CD4-positive, alpha-beta memory T cell (primary cell): Measurements from ENCODE around the gene GORAB. TPM values are rescaled to one million over a fixed set of nuclear protein-coding genes. Genes with fewer than 3 reads are reported as not detected.

Source experiments
- CTCF ChIA-PET: fragments of 350-600 bp; sonication (Branson Sonifier 250); formaldehyde crosslinking; loops from one replicate; lab custom pipeline; 2021; ENCODE audit warnings: inconsistent platforms; ENCODE audit not compliant: partially characterized antibody; lab: Charles Lee
- POLR2A ChIA-PET: fragments of 350-600 bp; sonication (Branson Sonifier 250); formaldehyde crosslinking; loops from one replicate; lab custom pipeline; 2021; ENCODE audit not compliant: partially characterized antibody; lab: Charles Lee
- DNase-seq, 5 donors: peaks; one replicate each; pipeline versions ENCODE4 v3.0.0 to v3.0.0-alpha.2; 2020 to 2022; ENCODE audit warnings: mixed read lengths in 1 of 5
- H3K27ac ChIP-seq: one replicate; pipeline ENCODE4 v1.7.0; 2013; ENCODE audit warnings: low read depth, low read length
- H3K27me3 ChIP-seq: 2 replicates; pipeline ENCODE4 v1.7.0; 2013; ENCODE audit warnings: mild to moderate bottlenecking, low read length, moderate library complexity; ENCODE audit not compliant: insufficient read depth
- H3K36me3 ChIP-seq: 2 replicates; pipeline ENCODE4 v1.7.0; 2013; ENCODE audit warnings: mild to moderate bottlenecking, low read length, moderate library complexity; ENCODE audit not compliant: insufficient read depth
- H3K4me1 ChIP-seq: 2 replicates; pipeline ENCODE4 v1.7.0; 2013; ENCODE audit warnings: mild to moderate bottlenecking, low read length, moderate library complexity; ENCODE audit not compliant: insufficient read depth
- H3K4me3 ChIP-seq, 2 donors: one replicate each; pipeline ENCODE4 v1.7.0; 2013; ENCODE audit warnings: low read length in 2 of 2, mild to moderate bottlenecking in 1 of 2
- H3K9me3 ChIP-seq, 2 donors: one replicate each; pipeline ENCODE4 v1.7.0; 2013; ENCODE audit warnings: low read length in 2 of 2, control low read depth in 1 of 2; ENCODE audit not compliant: control insufficient read depth in 1 of 2
- H3K27ac Mint-ChIP-seq, 7 donors: one replicate each; pipeline ENCODE4 v1.8.0; 2020 to 2021; ENCODE audit warnings: mixed read lengths in 7 of 7, mild to moderate bottlenecking in 6 of 7, inconsistent platforms in 3 of 7, moderate library complexity in 3 of 7
- H3K27me3 Mint-ChIP-seq, 2 donors: one replicate each; pipeline ENCODE4 v1.8.0; 2020 to 2021; ENCODE audit warnings: mixed read lengths in 2 of 2
- H3K36me3 Mint-ChIP-seq, 2 donors: one replicate each; pipeline ENCODE4 v1.8.0; 2020 to 2021; ENCODE audit warnings: mixed read lengths in 2 of 2, inconsistent platforms in 1 of 2, mild to moderate bottlenecking in 1 of 2
- H3K4me1 Mint-ChIP-seq, 4 donors: one replicate each; pipeline ENCODE4 v1.8.0; 2020 to 2021; ENCODE audit warnings: mixed read lengths in 4 of 4, mild to moderate bottlenecking in 1 of 4
- H3K4me3 Mint-ChIP-seq, 8 donors: one replicate each; pipeline ENCODE4 v1.8.0; 2020 to 2021; ENCODE audit warnings: mixed read lengths in 8 of 8, mild to moderate bottlenecking in 7 of 8, moderate library complexity in 6 of 8, inconsistent platforms in 3 of 8
- H3K9me3 Mint-ChIP-seq, 8 donors: one replicate each; pipeline ENCODE4 v1.8.0; 2020 to 2021; ENCODE audit warnings: mixed read lengths in 8 of 8, mild to moderate bottlenecking in 5 of 8, inconsistent platforms in 3 of 8, moderate library complexity in 1 of 8
- intact Hi-C: fragments of 100-400 bp; cut with micrococcal nuclease; formaldehyde crosslinking; loops from one replicate; pipeline ENCODE4 v1.15.1; 2023
- polyA plus RNA-seq, 2 donors: library from polyadenylated mRNA; unstranded; fragments of 300-500 nt; fragmentation: Illumina TruSeq; gene quantifications; one replicate each; pipeline ENCODE4 v1.2.3, GENCODE V29; 2021
- total RNA-seq, 2 experiments: library from RNA; stranded (reverse); gene quantifications; one replicate each; pipeline ENCODE4 v1.2.3, GENCODE V29; 2021

GORAB gene
- total and polyA plus RNA-seq, 4 experiments from 2014 or later, result 2.5 to 24.1 (median 11.7) TPM

- H3K9me3 Mint-ChIP-seq, result peaks cover 10 to 50% (median 35%) of the 10 kb centered on the region in 8 donors
- no peak overlapping the region for H3K27ac Mint-ChIP-seq
- H3K4me1 Mint-ChIP-seq, result no peaks in the 10 kb centered on the region
- Histone ChIP-seq H3K27ac (no peak overlapping the region), H3K4me1 (no peaks in the 10 kb centered on the region), H3K4me3 (no peak overlapping the region), H3K36me3 (no peaks in the 10 kb centered on the region), H3K9me3 (peaks cover 0 to 5% of the 10 kb centered on the region in 2 donors), H3K27me3 (no peaks in the 10 kb centered on the region)
- CTCF ChIA-PET, result no interaction called here
- POLR2A ChIA-PET, result no interaction called here
- H3K36me3 Mint-ChIP-seq, result peaks cover 0 to 1% of the 10 kb centered on the region in 2 donors
- no peak for DNase-seq
- no peak overlapping the region for H3K4me3 Mint-ChIP-seq
- peaks cover 4% of the 10 kb centered on the region in 2 donors for H3K27me3 Mint-ChIP-seq
- intact Hi-C loops, result no loop called here
Measured at GRCh38 chr1:170599033-170599432, 67.1 kb downstream of the GORAB start.

GRCh38 chr1:170601866-170602265 is 69.9 kb downstream of the GORAB start:
- no peak for DNase-seq
- Mint-ChIP-seq H3K36me3 (peaks cover 0 to 1% of the 10 kb centered on the region in 2 donors), H3K27me3 (peaks cover 4% of the 10 kb centered on the region in 2 donors), H3K4me1 (no peaks in the 10 kb centered on the region), H3K9me3 (peaks cover 10 to 42% (median 27%) of the 10 kb centered on the region in 8 donors), H3K27ac (no peak overlapping the region), H3K4me3 (no peak overlapping the region)
- intact Hi-C loops, result no loop called here
- H3K27ac ChIP-seq, result no peak overlapping the region
- POLR2A ChIA-PET, result no interaction called here
- CTCF ChIA-PET, result no interaction called here
- no peak overlapping the region for H3K4me3 ChIP-seq
- peaks cover 0 to 5% of the 10 kb centered on the region in 2 donors for H3K9me3 ChIP-seq
- no peaks in the 10 kb centered on the region for H3K27me3 ChIP-seq
- no peaks in the 10 kb centered on the region for H3K36me3 ChIP-seq
- no peaks in the 10 kb centered on the region for H3K4me1 ChIP-seq

Other genes with a start within 250 kb of the GORAB start
- gene PRRX1, start 132.0 kb downstream of the GORAB start, total RNA-seq, result not detected
- gene PRRX1, start 132.0 kb downstream of the GORAB start, polyA plus RNA-seq, result not detected